H1 (cell line): ENCODE measurements around the gene CDON. TPM values are rescaled to one million over a fixed set of nuclear protein-coding genes. Genes with fewer than 3 reads are reported as not detected.

Source experiments
- CHD1 ChIP-seq: IDR thresholded peaks from 2 replicates; pipeline ENCODE4 v1.6.1; 2012; ENCODE audit warnings: low read depth, low read length, improper control_type of control experiment
- NRF1 ChIP-seq: IDR thresholded peaks from 2 replicates; pipeline ENCODE4 v1.6.1; 2011; ENCODE audit warnings: mild to moderate bottlenecking, low read depth, low read length, improper control_type of control experiment
- RNF2 ChIP-seq: fragments of 200-900, 300-1000 bp; sonication (generic); IDR thresholded peaks from 2 replicates; pipeline ENCODE4 v1.7.1; 2016; ENCODE audit warnings: borderline replicate concordance, low read depth, mild to moderate bottlenecking, antibody characterized with exemption, low read length; ENCODE audit not compliant: poor library complexity, severe bottlenecking; ENCODE audit errors: missing control alignments
- TEAD4 ChIP-seq: IDR thresholded peaks from 2 replicates; pipeline ENCODE4 v1.6.1; 2012; ENCODE audit warnings: low read depth, low read length, inconsistent platforms, mixed read lengths
- polyA plus RNA-seq, 7 experiments: library from polyadenylated mRNA; depleted of rRNA in 3 of 7; stranded (reverse) in 5 of 7; unstranded in 2 of 7; fragments of >200 nt in 5 of 7; fragments of 200-250 nt in 2 of 7; gene quantifications; 1 replicate in 5 of 7; 2 replicates in 1 of 7; 4 replicates in 1 of 7; pipeline versions ENCODE4 v1.2.1 to v1.2.3, GENCODE V29; 2011 to 2013; ENCODE audit warnings: missing spikeins in 2 of 7, mixed read lengths in 2 of 7
- total RNA-seq: library from RNA; stranded (reverse); fragmentation: NEBNext Ultra II Directional; extraction: Animal tissue kit (Norgen Biotek cat#: 25700); gene quantifications from 2 replicates; pipeline ENCODE4 v1.2.1, GENCODE V29; 2021

CDON gene
- total and polyA plus RNA-seq, 2 of the 8 experiments (the other 6 are each of a cell fraction or from before 2014, with no cell fraction given), result 11.0 to 32.5 TPM

GRCh38 chr11:125939081-125939521, 123.6 kb downstream of the CDON start (continued):
- no peak for TF ChIP-seq NRF1
- no peak for TF ChIP-seq TEAD4
- no peak for TF ChIP-seq RNF2
- no peak for TF ChIP-seq CHD1
